ENCODE results near the gene RAMP2. TPM values are rescaled to one million over a fixed set of nuclear protein-coding genes. Genes with fewer than 3 reads are reported as not detected.
A peak's percentile ranks its signal among the peaks of the same experiment; 100 is the strongest.

The RAMP2 gene
- total and polyA plus RNA-seq, 2 experiments from 2014 or later = 2.4 to 3.7 TPM

- H3K9me2 ChIP-seq (ENCODE audit: insufficient read depth) = no peaks in the 10 kb centered on the region
- H3K27me3 ChIP-seq (replicated peaks; ENCODE audit: insufficient read depth) = no peaks in the 10 kb centered on the region
- no peak overlapping the region for H3K27ac ChIP-seq
- H3K79me2 ChIP-seq (ENCODE audit: insufficient read depth) = peaks cover 20% of the 10 kb centered on the region
- no peak for DNase-seq
- no peak overlapping the region for H3K9ac ChIP-seq
- H3K4me3 ChIP-seq = no peak overlapping the region
- H3K4me1 ChIP-seq (ENCODE audit: insufficient read depth) = peaks cover 13% of the 10 kb centered on the region; the same call in 1 of the 2 replicates
- in situ Hi-C loops (cut with MboI) = no loop called here
- no peak for TF ChIP-seq EZH2 (IDR thresholded peaks at IDR 0.05; ENCODE audit: insufficient read depth, poor library complexity, severe bottlenecking)
- no peak for TF ChIP-seq EZH2phosphoT487 (IDR thresholded peaks at IDR 0.05; ENCODE audit: insufficient read depth, low read depth)
- no peaks in the 10 kb centered on the region for H3K36me3 ChIP-seq (ENCODE audit: low read depth)
- H3K9me3 ChIP-seq (ENCODE audit: low read depth) = no peaks in the 10 kb centered on the region
- WGBS, 2 experiments (ENCODE audit: low coverage in 1 of 2, low lambda C conversion rate in 2 of 2, missing lambda C conversion rate in 2 of 2) = 87 to 90% methylated on average over 10 of the region's 10 CpGs
- no peak overlapping the region for H3K4me2 ChIP-seq (ENCODE audit: unreplicated experiment)
- 0 out of 2 replicates have a peak, but pooled peaks cover 7% of the 10 kb centered on the region for H3F3A ChIP-seq (ENCODE audit: insufficient read depth)
- H2AFZ ChIP-seq = no peak overlapping the region
- H4K20me1 ChIP-seq (ENCODE audit: insufficient read depth) = no peaks in the 10 kb centered on the region
Observed at GRCh38 chr17:42795465-42795864, 34.4 kb downstream of the RAMP2 start.

DNA sequence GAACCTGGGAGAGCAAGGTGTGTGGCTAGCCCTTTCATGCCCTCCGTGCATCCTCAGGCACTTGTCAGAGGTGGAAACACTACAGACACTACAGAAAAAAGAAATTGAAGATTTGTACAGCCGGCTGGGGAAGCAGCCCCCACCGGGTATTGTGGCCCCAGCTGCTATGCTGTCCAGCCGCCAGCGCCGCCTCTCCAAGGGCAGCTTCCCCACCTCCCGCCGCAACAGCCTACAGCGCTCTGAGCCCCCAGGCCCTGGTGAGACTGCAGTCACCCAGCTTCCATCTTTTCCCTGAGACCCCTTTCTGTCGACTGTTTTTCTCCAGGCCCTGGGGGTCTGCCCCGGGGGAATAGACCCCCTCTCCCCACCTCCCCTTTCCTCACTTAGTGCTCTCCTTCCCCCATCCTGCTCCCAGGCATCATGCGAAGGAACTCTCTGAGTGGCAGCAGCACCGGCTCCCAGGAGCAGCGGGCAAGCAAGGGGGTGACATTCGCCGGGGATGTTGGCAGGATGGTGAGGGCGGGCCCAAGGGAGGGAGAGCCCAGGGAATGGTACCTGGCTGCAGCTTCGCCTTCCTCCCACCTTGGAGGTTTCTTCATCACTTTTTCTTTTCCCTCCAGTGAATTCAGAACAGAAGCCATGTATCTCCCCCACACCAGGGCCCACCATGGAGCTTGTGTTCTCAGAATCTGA lies 35.2 kb downstream of the RAMP2 start:
- in situ Hi-C loops (cut with MboI) = no loop called here
- 93% methylated on average over 15 to 18 of the region's 18 CpGs for WGBS, 2 experiments (ENCODE audit: low coverage in 1 of 2, low lambda C conversion rate in 2 of 2, missing lambda C conversion rate in 2 of 2)

DNA sequence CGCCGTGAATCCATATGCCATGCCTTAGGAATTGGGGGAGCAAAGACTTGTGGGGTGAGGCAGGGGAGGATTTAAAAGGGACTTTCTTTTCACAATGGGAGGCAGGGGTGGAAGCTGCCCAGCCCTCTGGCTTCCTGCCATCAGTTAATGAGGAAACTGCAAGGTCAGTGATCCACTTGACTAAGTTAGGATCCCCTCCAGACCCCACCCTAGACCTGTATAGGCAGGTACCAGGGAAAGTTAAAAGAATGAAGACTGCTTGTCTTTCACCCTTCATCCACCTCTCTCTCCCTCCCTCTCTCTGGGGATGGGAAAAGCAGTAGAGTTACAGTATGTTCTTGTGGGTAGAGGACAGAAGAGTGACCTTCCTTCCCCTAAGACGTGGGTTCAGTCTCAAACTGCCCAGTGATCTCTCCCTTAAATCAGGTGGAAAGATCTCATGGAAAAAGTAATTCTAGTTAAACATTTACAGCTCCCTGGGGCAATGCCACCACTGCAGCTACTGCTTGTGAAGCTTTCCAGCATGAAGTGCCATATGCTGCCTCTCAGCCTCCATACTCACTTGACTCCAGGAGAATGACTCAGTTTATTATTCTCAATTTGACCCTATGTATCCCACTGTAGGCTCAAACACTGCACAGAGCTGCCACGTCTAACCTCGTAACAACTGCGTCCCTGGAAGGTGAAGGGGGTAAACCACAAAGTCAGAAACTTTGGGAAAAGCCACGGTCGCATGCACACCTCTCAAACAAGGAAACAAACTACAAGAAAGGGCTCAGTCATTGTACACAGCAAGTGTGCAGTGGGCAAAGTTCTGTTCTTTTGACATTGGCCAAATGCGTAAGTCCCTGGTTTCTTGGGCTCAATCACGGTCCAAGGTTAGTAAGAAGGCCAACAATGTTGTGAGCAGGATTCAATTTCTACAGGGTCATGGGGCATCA lies 36.3 kb downstream of the RAMP2 start:
- Histone ChIP-seq H3K9me3 (ENCODE audit: low read depth) (no peaks in the 10 kb centered on the region), H3K79me2 (ENCODE audit: insufficient read depth) (peaks cover 20% of the 10 kb centered on the region), H3K4me1 (ENCODE audit: insufficient read depth) (peaks cover 13% of the 10 kb centered on the region; the same call in 1 of the 2 replicates), H3K4me2 (ENCODE audit: unreplicated experiment) (peak overlapping the region; percentile 93), H3K36me3 (ENCODE audit: low read depth) (no peaks in the 10 kb centered on the region), H3K4me3 (peak overlapping the region; percentile 97), H4K20me1 (ENCODE audit: insufficient read depth) (no peaks in the 10 kb centered on the region), H3K9me2 (ENCODE audit: insufficient read depth) (no peaks in the 10 kb centered on the region), H3K27me3 (replicated peaks; ENCODE audit: insufficient read depth) (no peaks in the 10 kb centered on the region), H3K9ac (peak overlapping the region; percentile 88), H3F3A (ENCODE audit: insufficient read depth) (0 out of 2 replicates have a peak, but pooled peaks cover 7% of the 10 kb centered on the region), H2AFZ (peak overlapping the region; percentile 85), H3K27ac (peak overlapping the region; percentile 49; the same call in 1 of the 2 replicates)
- TF ChIP-seq EZH2 (IDR thresholded peaks at IDR 0.05; ENCODE audit: insufficient read depth, poor library complexity, severe bottlenecking) = no peak
- no peak for TF ChIP-seq EZH2phosphoT487 (IDR thresholded peaks at IDR 0.05; ENCODE audit: insufficient read depth, low read depth)
- 80 to 81% methylated on average over 10 of the region's 10 CpGs for WGBS, 2 experiments (ENCODE audit: low coverage in 1 of 2, low lambda C conversion rate in 2 of 2, missing lambda C conversion rate in 2 of 2)
- DNase-seq = peak; percentile 29
- in situ Hi-C loops (cut with MboI) = no loop called here

More for the DNA sequence above, 35.2 kb downstream of the RAMP2 start:
- Histone ChIP-seq H3K36me3 (ENCODE audit: low read depth) (no peaks in the 10 kb centered on the region), H3K4me2 (ENCODE audit: unreplicated experiment) (no peak overlapping the region), H3K79me2 (ENCODE audit: insufficient read depth) (peaks cover 20% of the 10 kb centered on the region), H3K9me3 (ENCODE audit: low read depth) (no peaks in the 10 kb centered on the region), H3K4me3 (no peak overlapping the region), H3K27me3 (replicated peaks; ENCODE audit: insufficient read depth) (no peaks in the 10 kb centered on the region), H2AFZ (no peak overlapping the region), H4K20me1 (ENCODE audit: insufficient read depth) (no peaks in the 10 kb centered on the region), H3F3A (ENCODE audit: insufficient read depth) (0 out of 2 replicates have a peak, but pooled peaks cover 7% of the 10 kb centered on the region), H3K9me2 (ENCODE audit: insufficient read depth) (no peaks in the 10 kb centered on the region), H3K9ac (no peak overlapping the region), H3K4me1 (ENCODE audit: insufficient read depth) (peaks cover 13% of the 10 kb centered on the region; the same call in 1 of the 2 replicates), H3K27ac (no peak overlapping the region)
- TF ChIP-seq EZH2 (IDR thresholded peaks at IDR 0.05; ENCODE audit: insufficient read depth, poor library complexity, severe bottlenecking) (no peak), EZH2phosphoT487 (IDR thresholded peaks at IDR 0.05; ENCODE audit: insufficient read depth, low read depth) (no peak)
- DNase-seq = no peak

GRCh38 chr17:42798011-42798382 lies 37.0 kb downstream of the RAMP2 start:
- Histone ChIP-seq H4K20me1 (ENCODE audit: insufficient read depth) (no peaks in the 10 kb centered on the region), H3K27me3 (replicated peaks; ENCODE audit: insufficient read depth) (no peaks in the 10 kb centered on the region), H3K9me2 (ENCODE audit: insufficient read depth) (no peaks in the 10 kb centered on the region), H3K4me2 (ENCODE audit: unreplicated experiment) (peak overlapping the region; percentile 93), H3K9ac (peak overlapping the region; percentile 88), H3K4me3 (peak overlapping the region; percentile 97), H3K27ac (peak overlapping the region; percentile 49), H3K4me1 (ENCODE audit: insufficient read depth) (peaks cover 13% of the 10 kb centered on the region; the same call in 1 of the 2 replicates), H3K79me2 (ENCODE audit: insufficient read depth) (peaks cover 20% of the 10 kb centered on the region), H3K9me3 (ENCODE audit: low read depth) (no peaks in the 10 kb centered on the region), H2AFZ (peak overlapping the region; percentile 85), H3F3A (ENCODE audit: insufficient read depth) (0 out of 2 replicates have a peak, but pooled peaks cover under 1% of the 10 kb centered on the region), H3K36me3 (ENCODE audit: low read depth) (no peaks in the 10 kb centered on the region)
- TF ChIP-seq EZH2 (IDR thresholded peaks at IDR 0.05; ENCODE audit: insufficient read depth, poor library complexity, severe bottlenecking) (no peak), EZH2phosphoT487 (IDR thresholded peaks at IDR 0.05; ENCODE audit: insufficient read depth, low read depth) (no peak)
- no peak for DNase-seq
- 24% methylated on average over 10 of the region's 10 CpGs for WGBS, 2 experiments (ENCODE audit: low coverage in 1 of 2, low lambda C conversion rate in 2 of 2, missing lambda C conversion rate in 2 of 2)
- in situ Hi-C loops (cut with MboI) = no loop called here
